K562 (cell line): ENCODE results near the gene FANCF. TPM values are rescaled to one million over a fixed set of nuclear protein-coding genes. Genes with fewer than 3 reads are reported as not detected.

Experiments
- ASH1L ChIP-seq: fragments of 450-650 bp; IDR thresholded peaks from 2 replicates; pipeline ENCODE4 v1.6.1; 2018; ENCODE audit warnings: borderline replicate concordance, mild to moderate bottlenecking, low read depth; ENCODE audit not compliant: partially characterized antibody
- DDX20 ChIP-seq: fragments of 450-650 bp; IDR thresholded peaks from 2 replicates; pipeline ENCODE4 v1.6.1; 2016; ENCODE audit warnings: missing genetic modification characterization, low read depth, mild to moderate bottlenecking, missing compliant biosample characterization, moderate library complexity
- E2F6 ChIP-seq, 2 experiments: IDR thresholded peaks; 2 replicates each; pipeline ENCODE4 v1.6.1; 2011; ENCODE audit warnings: borderline replicate concordance in 1 of 2, control low read depth in 1 of 2, low read depth in 1 of 2, low read length in 1 of 2, mild to moderate bottlenecking in 1 of 2, mixed read lengths in 1 of 2, moderate library complexity in 1 of 2; ENCODE audit not compliant: insufficient read depth in 1 of 2, insufficient read length in 1 of 2, poor library complexity in 1 of 2, severe bottlenecking in 1 of 2; ENCODE audit errors: extremely low read depth in 1 of 2
- E4F1 ChIP-seq: fragments of 250-450 bp; sonication (Bioruptor Pico); IDR thresholded peaks from 2 replicates; pipeline ENCODE4 v1.5.0; 2021; ENCODE audit warnings: mild to moderate bottlenecking, borderline replicate concordance
- HINFP ChIP-seq: fragments of 450-650 bp; conservative IDR thresholded peaks from 2 replicates; pipeline ENCODE4 v1.6.1; 2016; ENCODE audit warnings: missing genetic modification characterization, low read depth, mild to moderate bottlenecking, control low read depth, missing compliant biosample characterization
- NCOR1 ChIP-seq: fragments of 450-650 bp; IDR thresholded peaks from 2 replicates; pipeline ENCODE4 v1.6.1; 2016; ENCODE audit warnings: mild to moderate bottlenecking, moderate library complexity
- PCBP1 ChIP-seq: fragments of 200-400 bp; formaldehyde crosslinking; IDR thresholded peaks from 2 replicates; pipeline ENCODE4 v1.6.1; 2018; ENCODE audit warnings: mild to moderate bottlenecking, low read depth, low read length; ENCODE audit not compliant: poor library complexity, severe bottlenecking
- RAD21 ChIP-seq, 2 experiments: fragments of 250-450 bp in 1 of 2; fragments of 450-650 bp in 1 of 2; sonication (Bioruptor Pico) in 1 of 2; formaldehyde crosslinking in 1 of 2; IDR thresholded peaks in 1 of 2; conservative IDR thresholded peaks in 1 of 2; 2 replicates each; pipeline versions ENCODE4 v1.4.0 to v1.8.0; 2020 to 2022; ENCODE audit warnings: mild to moderate bottlenecking in 2 of 2, moderate library complexity in 1 of 2
- STAG1 ChIP-seq: sonication (generic); formaldehyde crosslinking; IDR thresholded peaks from 2 replicates; pipeline ENCODE4 v1.5.0; 2020; ENCODE audit warnings: missing genetic modification reagents, borderline replicate concordance
- ZNF3 ChIP-seq: fragments of 250-450 bp; sonication (Bioruptor Pico); IDR thresholded peaks from 2 replicates; pipeline ENCODE4 v1.5.0; 2021; ENCODE audit warnings: mild to moderate bottlenecking, moderate library complexity
- ZNF311 ChIP-seq: fragments of 250-450 bp; sonication (Bioruptor Pico); IDR thresholded peaks from 2 replicates; pipeline ENCODE4 v1.4.0; 2020; ENCODE audit warnings: mild to moderate bottlenecking, moderate library complexity
- ZNF507 ChIP-seq: conservative IDR thresholded peaks from 2 replicates; pipeline ENCODE4 v1.6.1; 2017; ENCODE audit warnings: missing genetic modification characterization, missing compliant biosample characterization
- ZNF592 ChIP-seq: fragments of 450-650 bp; IDR thresholded peaks from 2 replicates; pipeline ENCODE4 v1.6.1; 2017; ENCODE audit warnings: antibody characterized with exemption, mild to moderate bottlenecking
- polyA plus RNA-seq, 8 experiments: library from polyadenylated mRNA; depleted of rRNA in 4 of 8; stranded (reverse) in 5 of 8; unstranded in 3 of 8; fragments of >200 nt; fragmentation: Nextera tagmentation in 2 of 8; fragmentation: Illumina TruSeq in 1 of 8; extraction: Ambion mirVana in 2 of 8; extraction: Trizol in 1 of 8; gene quantifications; 2 replicates each; pipeline versions ENCODE4 v1.2.1 to v1.2.3, GENCODE V29; 2011 to 2014; ENCODE audit warnings: inconsistent platforms in 1 of 8, missing spikeins in 1 of 8
- total RNA-seq, 7 experiments: library from RNA; depleted of rRNA in 6 of 7; stranded (reverse); fragments of >200 nt in 6 of 7; fragmentation: Illumina TruSeq in 2 of 7; extraction: Trizol in 2 of 7; gene quantifications; 2 replicates each; pipeline versions ENCODE4 v1.2.1 to v1.2.3, GENCODE V29; 2011 to 2021; ENCODE audit warnings: low replicate concordance in 1 of 7

Gene FANCF
- total and polyA plus RNA-seq, 9 of the 15 experiments (the other 6 are each of a cell fraction or from before 2014, with no cell fraction given): 0.99 to 10.3 (median 7.5) TPM

- no peak for TF ChIP-seq PCBP1
- no peak for TF ChIP-seq STAG1 (CRISPR knock-in tag)
- TF ChIP-seq RAD21 (CRISPR knock-in tag; conservative IDR thresholded peaks at IDR 0.05 in 1 of 2, IDR thresholded peaks at IDR 0.05 in 1 of 2): no peak
- TF ChIP-seq ZNF311 (CRISPR knock-in tag): no peak
- TF ChIP-seq ZNF507 (tag): no peak
- peak; percentile 8 to 21 for TF ChIP-seq E2F6 (IDR thresholded peaks at IDR 0.05; ENCODE audit: borderline replicate concordance in 1 of 2, extremely low read depth in 1 of 2, insufficient read depth in 1 of 2, insufficient read length in 1 of 2, low read depth in 1 of 2, low read length in 1 of 2, poor library complexity in 1 of 2, severe bottlenecking in 1 of 2)
- no peak for TF ChIP-seq ZNF3 (CRISPR knock-in tag)
- TF ChIP-seq NCOR1: no peak
- no peak for TF ChIP-seq HINFP
- TF ChIP-seq ASH1L: peak; percentile 96
- no peak for TF ChIP-seq E4F1
- TF ChIP-seq ZNF592: no peak
- no peak for TF ChIP-seq DDX20 (tag)
These were observed at the start of gene FANCF (continued) for GRCh38 chr11:22625448-22626287.
